PC-3 (cell line): ENCODE measurements around the gene DMC1.

Source experiments
- EZH2 ChIP-seq: fragments of 300-600 bp; sonication (generic); IDR thresholded peaks from one replicate; pipeline ENCODE4 v1.6.1; 2017; ENCODE audit warnings: antibody characterized with exemption, mild to moderate bottlenecking, low read length; ENCODE audit not compliant: unreplicated experiment
- EZH2phosphoT487 ChIP-seq: fragments of 300-600 bp; sonication (generic); IDR thresholded peaks from 2 replicates; pipeline ENCODE4 v1.6.1; 2018; ENCODE audit warnings: mild to moderate bottlenecking, antibody characterized with exemption, low read length, borderline replicate concordance
- TF ChIP-seq, protein P1 (sequence below): fragments of 300-600 bp; sonication (generic); conservative IDR thresholded peaks from 2 replicates; pipeline ENCODE4 v1.5.1; 2017; ENCODE audit warnings: antibody characterized with exemption, low read depth, mild to moderate bottlenecking, low read length

DNA sequence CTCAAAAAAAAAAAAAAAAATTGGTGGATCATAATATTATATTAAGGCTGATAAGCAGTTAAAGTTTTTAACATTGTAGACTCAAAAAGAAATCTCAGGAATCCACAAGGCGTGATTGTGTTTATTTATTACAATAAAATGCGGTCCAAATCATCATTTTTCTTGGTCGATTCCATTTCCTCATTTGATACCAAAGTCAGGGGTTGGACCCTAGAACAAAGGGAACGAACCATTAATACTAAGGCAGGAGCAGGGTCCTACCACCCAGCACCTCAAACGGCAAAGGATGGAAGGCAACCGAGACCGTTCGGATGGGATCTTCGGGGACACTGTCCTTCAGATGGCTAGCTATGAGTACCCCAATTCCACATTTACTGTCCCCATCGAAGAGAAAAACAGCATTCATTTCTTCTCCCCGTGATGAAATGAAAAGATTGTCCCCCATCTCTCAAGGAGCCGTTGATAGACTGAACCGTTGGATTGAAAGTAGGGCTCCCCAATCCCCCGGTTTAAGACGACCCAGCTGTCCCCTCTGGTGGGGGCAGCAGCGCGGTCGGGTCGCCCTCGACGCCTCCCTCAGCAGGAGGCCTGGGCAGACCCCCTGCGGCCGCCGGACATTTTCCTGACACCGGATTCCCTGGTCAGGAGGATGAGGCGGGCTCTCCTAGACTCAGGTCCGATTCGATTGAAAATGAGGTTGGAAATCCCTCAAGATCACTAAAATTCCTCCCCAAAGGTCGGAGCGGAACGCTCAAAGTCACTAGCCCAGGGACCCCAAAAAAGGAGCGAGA, 607 bp downstream of the DMC1 start:
- TF ChIP-seq, protein P1, sequence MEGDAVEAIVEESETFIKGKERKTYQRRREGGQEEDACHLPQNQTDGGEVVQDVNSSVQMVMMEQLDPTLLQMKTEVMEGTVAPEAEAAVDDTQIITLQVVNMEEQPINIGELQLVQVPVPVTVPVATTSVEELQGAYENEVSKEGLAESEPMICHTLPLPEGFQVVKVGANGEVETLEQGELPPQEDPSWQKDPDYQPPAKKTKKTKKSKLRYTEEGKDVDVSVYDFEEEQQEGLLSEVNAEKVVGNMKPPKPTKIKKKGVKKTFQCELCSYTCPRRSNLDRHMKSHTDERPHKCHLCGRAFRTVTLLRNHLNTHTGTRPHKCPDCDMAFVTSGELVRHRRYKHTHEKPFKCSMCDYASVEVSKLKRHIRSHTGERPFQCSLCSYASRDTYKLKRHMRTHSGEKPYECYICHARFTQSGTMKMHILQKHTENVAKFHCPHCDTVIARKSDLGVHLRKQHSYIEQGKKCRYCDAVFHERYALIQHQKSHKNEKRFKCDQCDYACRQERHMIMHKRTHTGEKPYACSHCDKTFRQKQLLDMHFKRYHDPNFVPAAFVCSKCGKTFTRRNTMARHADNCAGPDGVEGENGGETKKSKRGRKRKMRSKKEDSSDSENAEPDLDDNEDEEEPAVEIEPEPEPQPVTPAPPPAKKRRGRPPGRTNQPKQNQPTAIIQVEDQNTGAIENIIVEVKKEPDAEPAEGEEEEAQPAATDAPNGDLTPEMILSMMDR: no peak
- no peak for TF ChIP-seq EZH2
- TF ChIP-seq EZH2phosphoT487: no peak
